Activated T-helper 17 cell treated with anti-CD3 and anti-CD28 coated beads, Interleukin-2, amount 50 U/mL, for 72 hours (primary cell): ENCODE results near the gene ZNF783. TPM values are rescaled to one million over a fixed set of nuclear protein-coding genes. Genes with fewer than 3 reads are reported as not detected.
"Not testable (repeated sequence)": the region's sequence is repeated elsewhere in the genome, so short reads cannot be mapped to it uniquely, and the experiment has no call there.

Source experiments
- ATAC-seq: fragments of 150-1000 bp; cut with Tn5 transposase; replicated peaks from 2 replicates; pipeline ENCODE4 v1.10.0; 2021; ENCODE audit warnings: mild to moderate bottlenecking, moderate library complexity
- H3K27ac Mint-ChIP-seq: one replicate; pipeline ENCODE4 v1.8.0; 2022; ENCODE audit warnings: mixed read lengths
- H3K27me3 Mint-ChIP-seq: one replicate; pipeline ENCODE4 v1.8.0; 2022; ENCODE audit warnings: mixed read lengths
- H3K36me3 Mint-ChIP-seq: one replicate; pipeline ENCODE4 v1.8.0; 2022; ENCODE audit warnings: low read depth, mild to moderate bottlenecking, mixed read lengths
- H3K4me1 Mint-ChIP-seq: one replicate; pipeline ENCODE4 v1.8.0; 2022; ENCODE audit warnings: mixed read lengths
- H3K4me3 Mint-ChIP-seq: one replicate; pipeline ENCODE4 v1.8.0; 2022; ENCODE audit warnings: mild to moderate bottlenecking, mixed read lengths
- H3K9me3 Mint-ChIP-seq: one replicate; pipeline ENCODE4 v1.8.0; 2022; ENCODE audit warnings: mixed read lengths
- total RNA-seq, 2 donors: library from RNA; stranded (reverse); gene quantifications; one replicate each; pipeline ENCODE4 v1.2.3, GENCODE V29; 2022

ZNF783 gene
- total RNA-seq, 2 donors from 2014 or later, result 12.7 to 17.3 TPM

DNA sequence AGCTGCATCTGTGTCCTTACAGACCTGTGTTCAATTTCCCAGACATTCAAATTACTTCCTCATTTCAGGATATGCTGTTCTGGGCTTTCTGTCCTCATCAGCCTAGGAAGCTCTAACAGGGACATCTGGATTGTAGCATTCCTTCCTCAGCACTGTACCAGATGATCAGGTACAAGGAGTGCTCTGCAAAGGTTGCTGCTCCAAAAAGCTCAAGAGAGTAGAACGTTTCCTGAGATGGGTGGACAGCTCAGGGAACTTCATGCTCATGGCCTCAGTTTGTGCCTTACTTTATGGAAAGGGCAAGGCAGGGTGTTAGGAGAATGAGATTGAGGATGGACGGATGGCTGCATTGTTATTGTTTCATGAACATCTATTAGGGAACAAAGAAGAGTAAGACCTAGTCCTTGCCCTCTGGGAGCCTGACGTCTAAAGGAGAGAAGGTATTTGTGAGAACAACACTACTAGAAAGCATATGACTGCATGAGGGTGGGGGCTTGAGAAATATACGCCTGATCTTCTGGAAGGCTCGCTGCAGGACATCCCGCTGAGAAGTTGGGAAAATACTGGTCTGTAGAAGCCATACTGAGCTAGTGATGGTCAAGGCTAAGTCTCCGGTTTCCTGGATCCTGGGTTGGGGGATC is 33.0 kb upstream of the ZNF783 start:
- H3K4me1 Mint-ChIP-seq, result peaks cover 6% of the 10 kb centered on the region
- peaks cover 21% of the 10 kb centered on the region for H3K36me3 Mint-ChIP-seq
- peak; percentile 1 for ATAC-seq
- H3K27me3 Mint-ChIP-seq, result peaks cover 12% of the 10 kb centered on the region
- no peaks in the 10 kb centered on the region for H3K9me3 Mint-ChIP-seq
- H3K4me3 Mint-ChIP-seq, result no peak overlapping the region
- peak overlapping the region; percentile 29 for H3K27ac Mint-ChIP-seq

- Mint-ChIP-seq H3K27me3 (peaks cover 14% of the 10 kb centered on the region), H3K27ac (peak overlapping the region; percentile 29)
- ATAC-seq, result peak; percentile 6
Measured at GRCh38 chr7:149229526-149229925, 32.5 kb upstream of the ZNF783 start.

GRCh38 chr7:149232362-149232761 is 29.6 kb upstream of the ZNF783 start:
- peaks cover 6% of the 10 kb centered on the region for H3K4me1 Mint-ChIP-seq
- H3K27ac Mint-ChIP-seq, result no peak overlapping the region
- peaks cover 21% of the 10 kb centered on the region for H3K27me3 Mint-ChIP-seq
- H3K4me3 Mint-ChIP-seq, result no peak overlapping the region
- H3K9me3 Mint-ChIP-seq, result no peaks in the 10 kb centered on the region
- H3K36me3 Mint-ChIP-seq, result no peaks in the 10 kb centered on the region
- ATAC-seq, result no peak

More at GRCh38 chr7:149229526-149229925, 32.5 kb upstream of the ZNF783 start:
- Mint-ChIP-seq H3K36me3 (peaks cover 21% of the 10 kb centered on the region), H3K9me3 (no peaks in the 10 kb centered on the region), H3K4me1 (peaks cover 6% of the 10 kb centered on the region), H3K4me3 (no peak overlapping the region)

DNA sequence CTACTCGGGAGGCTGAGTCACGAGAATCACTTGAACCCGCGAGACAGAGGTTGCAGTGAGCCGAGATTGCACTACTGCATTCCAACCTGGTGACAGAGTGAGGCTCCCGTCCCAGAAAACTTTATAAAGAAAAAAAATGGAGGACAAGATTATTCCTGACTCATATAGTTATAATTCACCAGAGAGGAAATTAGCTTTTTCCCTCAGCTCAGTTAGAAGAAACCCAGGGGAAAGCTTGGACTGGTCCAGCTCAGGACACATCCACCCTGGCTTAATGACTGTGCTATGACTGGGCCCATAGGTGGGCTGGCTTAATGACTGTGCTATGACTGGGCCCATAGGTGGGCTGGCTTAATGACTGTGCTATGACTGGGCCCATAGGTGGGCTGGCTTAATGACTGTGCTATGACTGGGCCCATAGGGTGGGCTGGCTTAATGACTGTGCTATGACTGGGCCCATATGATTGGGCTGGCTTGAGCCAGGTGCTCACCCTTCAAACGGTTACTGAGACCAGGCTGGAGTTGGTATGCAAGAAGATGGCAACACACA is 28.3 kb upstream of the ZNF783 start:
- Mint-ChIP-seq H3K27me3 (peaks cover 21% of the 10 kb centered on the region), H3K4me1 (peaks cover 13% of the 10 kb centered on the region)
- H3K36me3 Mint-ChIP-seq, H3K4me3 Mint-ChIP-seq, H3K27ac Mint-ChIP-seq, H3K9me3 Mint-ChIP-seq: not testable (repeated sequence)
- ATAC-seq, result peak; percentile 33

DNA sequence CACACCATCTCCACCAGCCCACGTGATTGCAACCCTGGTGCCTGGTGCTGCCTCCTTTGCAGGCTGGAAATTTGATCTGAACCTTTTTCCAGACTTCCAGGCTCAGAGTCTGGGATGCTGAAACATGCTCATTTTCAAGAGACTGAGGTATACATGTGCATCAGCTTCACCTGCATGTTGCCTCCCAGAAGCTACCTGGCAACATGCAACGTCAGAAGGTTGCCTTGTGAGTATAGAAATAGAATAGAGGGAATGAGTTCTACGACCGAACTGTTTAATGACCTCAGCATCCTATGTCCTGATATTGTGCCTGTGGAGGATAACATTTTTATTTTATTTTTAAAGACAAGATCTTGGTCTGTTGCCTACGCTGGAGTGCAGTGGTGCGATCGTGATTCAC is 24.5 kb upstream of the ZNF783 start:
- Mint-ChIP-seq H3K9me3 (peaks cover under 1% of the 10 kb centered on the region), H3K4me3 (no peak overlapping the region), H3K27me3 (peaks cover 18% of the 10 kb centered on the region)

DNA sequence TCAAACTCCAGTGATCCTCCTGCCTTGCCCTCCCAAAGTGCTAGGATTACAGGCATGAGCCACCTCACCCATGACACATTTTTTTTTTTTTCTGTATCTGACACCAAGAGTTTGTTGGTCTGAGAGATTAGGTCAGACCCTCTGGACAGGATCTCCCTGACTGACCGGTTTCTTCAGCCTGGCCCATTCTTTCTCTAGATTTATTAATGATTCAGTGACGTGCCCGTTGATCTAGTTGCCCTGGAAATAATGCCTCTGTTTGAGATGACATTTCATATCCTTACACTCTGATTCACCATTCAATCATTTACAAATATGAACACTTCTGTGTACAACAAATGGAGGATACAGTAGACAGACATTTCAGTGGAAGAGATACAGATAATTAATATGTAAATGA is 23.9 kb upstream of the ZNF783 start:
- H3K9me3 Mint-ChIP-seq, result peaks cover 3% of the 10 kb centered on the region
- peaks cover 18% of the 10 kb centered on the region for H3K4me1 Mint-ChIP-seq
- peak overlapping the region; percentile 93 for H3K4me3 Mint-ChIP-seq
- peak overlapping the region; percentile 81 for H3K27ac Mint-ChIP-seq
- peaks cover 12% of the 10 kb centered on the region for H3K27me3 Mint-ChIP-seq
- ATAC-seq, result peak; percentile 36
- H3K36me3 Mint-ChIP-seq, result peaks cover 22% of the 10 kb centered on the region

More for the DNA sequence above, 24.5 kb upstream of the ZNF783 start:
- Mint-ChIP-seq H3K36me3 (peaks cover 17% of the 10 kb centered on the region), H3K4me1 (peaks cover 14% of the 10 kb centered on the region), H3K27ac (peak overlapping the region; percentile 81)
- ATAC-seq, result no peak

GRCh38 chr7:149239345-149240143 is 22.5 kb upstream of the ZNF783 start, which contains the start of gene ZNF212:
Gene ZNF212 (plus strand): TSS chr7:149239651. CDS start chr7:149239779, 128 bp downstream.
- peaks cover 3% of the 10 kb centered on the region for H3K9me3 Mint-ChIP-seq
- peak; percentile 95 for ATAC-seq
- H3K36me3 Mint-ChIP-seq, result peaks cover 23% of the 10 kb centered on the region
- H3K27ac Mint-ChIP-seq, result peak within 1 kb of the TSS; percentile 81
- peaks cover 19% of the 10 kb centered on the region for H3K4me1 Mint-ChIP-seq
- peaks cover 6% of the 10 kb centered on the region for H3K27me3 Mint-ChIP-seq
- peak within 1 kb of the TSS; percentile 93 for H3K4me3 Mint-ChIP-seq

DNA sequence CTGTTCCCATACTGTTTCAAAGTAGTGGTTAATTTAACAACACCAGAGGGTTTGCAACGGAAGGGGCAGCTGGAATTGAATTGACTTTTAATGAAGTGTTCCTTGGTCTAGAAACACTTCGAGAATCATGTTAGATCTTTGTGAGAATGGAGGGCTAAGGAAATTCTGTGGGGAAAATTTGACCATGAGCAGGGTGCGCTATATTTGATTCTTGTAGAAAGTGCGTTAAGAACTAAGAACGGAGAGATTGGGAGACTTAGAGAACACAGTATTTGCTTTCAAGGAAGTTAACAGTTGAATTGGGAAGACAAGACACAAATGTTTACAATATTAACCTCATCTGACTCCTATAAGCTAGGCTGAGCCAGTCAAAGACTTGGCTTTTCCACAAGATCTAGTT is 21.4 kb upstream of the ZNF783 start:
- H3K27ac Mint-ChIP-seq, result peak overlapping the region; percentile 81
- H3K4me1 Mint-ChIP-seq, result peaks cover 25% of the 10 kb centered on the region
- H3K4me3 Mint-ChIP-seq, result peak overlapping the region; percentile 93
- H3K9me3 Mint-ChIP-seq, result peaks cover 3% of the 10 kb centered on the region
- peaks cover 6% of the 10 kb centered on the region for H3K27me3 Mint-ChIP-seq
- no peak for ATAC-seq
- peaks cover 26% of the 10 kb centered on the region for H3K36me3 Mint-ChIP-seq

- peak overlapping the region; percentile 93 for H3K4me3 Mint-ChIP-seq
- peaks cover 35% of the 10 kb centered on the region for H3K36me3 Mint-ChIP-seq
- H3K27ac Mint-ChIP-seq, result peak overlapping the region; percentile 48
- H3K4me1 Mint-ChIP-seq, result peaks cover 31% of the 10 kb centered on the region
- peaks cover 3% of the 10 kb centered on the region for H3K27me3 Mint-ChIP-seq
- peaks cover 3% of the 10 kb centered on the region for H3K9me3 Mint-ChIP-seq
- no peak for ATAC-seq
Measured at GRCh38 chr7:149241696-149242095, 20.3 kb upstream of the ZNF783 start.

DNA sequence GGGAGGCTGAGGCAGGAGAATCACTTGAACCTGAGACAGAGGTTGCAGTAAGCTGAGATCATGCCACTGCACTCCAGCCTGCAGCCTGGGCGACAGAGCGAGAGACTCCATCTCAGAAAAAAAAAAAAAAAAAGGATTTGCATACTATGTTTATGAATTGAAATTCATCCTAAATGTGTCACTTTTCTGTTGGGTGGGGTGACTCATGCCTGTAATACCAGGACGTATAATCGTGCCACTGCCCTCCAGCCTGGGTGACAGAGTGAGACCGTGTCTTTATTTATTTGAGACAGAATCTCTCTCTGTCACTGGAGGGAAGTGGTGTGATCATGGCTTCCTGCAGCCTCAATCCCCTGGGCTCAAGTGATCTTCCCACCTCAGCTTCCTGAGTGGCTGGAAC is 16.8 kb upstream of the ZNF783 start:
- peak; percentile 83 for ATAC-seq
- Mint-ChIP-seq H3K4me1 (peaks cover 44% of the 10 kb centered on the region), H3K36me3 (peaks cover 65% of the 10 kb centered on the region), H3K9me3 (peaks cover 3% of the 10 kb centered on the region), H3K27ac (peak overlapping the region; percentile 99), H3K27me3 (no peaks in the 10 kb centered on the region), H3K4me3 (peak overlapping the region; percentile 82)

DNA sequence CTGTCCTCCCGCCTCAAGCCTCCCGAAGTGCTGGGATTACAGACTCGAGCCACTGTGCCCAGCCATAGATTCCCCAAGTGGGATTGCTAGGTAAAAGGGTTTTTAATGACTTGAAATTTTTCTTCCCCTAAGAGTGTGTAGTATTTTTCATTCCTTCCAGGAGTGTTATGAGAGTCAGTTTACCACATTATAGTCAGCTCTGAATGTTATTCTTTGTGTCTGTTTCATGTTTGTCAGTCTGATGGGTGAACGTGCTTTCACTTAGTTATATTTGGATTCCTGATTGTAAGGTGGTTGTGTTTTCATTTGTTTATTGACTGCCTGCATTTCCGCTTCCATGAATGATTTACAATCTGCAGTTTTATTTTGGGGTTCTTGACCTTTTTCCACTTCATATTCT is 16.3 kb upstream of the ZNF783 start:
- H3K36me3 Mint-ChIP-seq, result peaks cover 65% of the 10 kb centered on the region
- H3K4me3 Mint-ChIP-seq, result peak overlapping the region; percentile 82
- H3K9me3 Mint-ChIP-seq, result peaks cover 3% of the 10 kb centered on the region
- peak overlapping the region; percentile 99 for H3K27ac Mint-ChIP-seq
- no peaks in the 10 kb centered on the region for H3K27me3 Mint-ChIP-seq
- peaks cover 39% of the 10 kb centered on the region for H3K4me1 Mint-ChIP-seq
- ATAC-seq, result peak; percentile 70

DNA sequence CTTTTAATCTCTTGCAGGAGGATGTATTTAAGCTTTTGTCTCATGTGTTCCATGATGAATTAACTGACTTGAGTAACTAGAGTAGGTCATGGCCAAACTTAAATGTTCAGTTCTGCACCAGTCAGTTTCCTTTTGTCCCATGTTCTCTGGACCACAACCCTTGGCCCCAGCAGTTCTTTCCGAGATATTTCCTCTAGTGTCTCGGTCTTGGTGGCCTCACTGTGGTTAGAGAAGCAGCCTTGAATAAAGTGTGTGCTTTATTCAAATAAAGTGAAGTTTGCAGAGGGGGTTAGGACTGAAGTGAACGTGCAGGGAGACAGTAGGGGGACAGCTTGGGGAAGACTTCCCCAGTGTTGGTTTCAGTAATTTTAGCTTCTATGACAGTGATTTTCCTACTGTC is 13.2 kb upstream of the ZNF783 start:
- H3K4me3 Mint-ChIP-seq, result peak overlapping the region; percentile 82
- peak overlapping the region; percentile 99 for H3K27ac Mint-ChIP-seq
- peak; percentile 55 for ATAC-seq
- peaks cover 33% of the 10 kb centered on the region for H3K4me1 Mint-ChIP-seq
- no peaks in the 10 kb centered on the region for H3K9me3 Mint-ChIP-seq
- H3K36me3 Mint-ChIP-seq, result peaks cover 82% of the 10 kb centered on the region
- no peaks in the 10 kb centered on the region for H3K27me3 Mint-ChIP-seq

DNA sequence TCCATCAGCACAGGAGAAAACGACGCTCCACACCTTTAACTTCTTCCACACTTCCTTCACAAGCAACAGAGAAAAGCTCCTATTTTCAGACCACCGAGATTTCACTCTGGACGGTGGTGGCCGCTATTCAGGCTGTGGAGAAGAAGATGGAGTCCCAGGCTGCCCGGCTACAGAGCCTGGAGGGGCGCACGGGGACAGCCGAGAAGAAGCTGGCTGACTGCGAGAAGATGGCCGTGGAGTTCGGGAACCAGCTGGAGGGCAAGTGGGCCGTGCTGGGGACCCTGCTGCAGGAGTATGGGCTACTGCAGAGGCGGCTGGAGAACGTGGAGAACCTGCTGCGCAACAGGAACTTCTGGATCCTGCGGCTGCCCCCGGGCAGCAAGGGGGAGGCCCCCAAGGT is 11.8 kb upstream of the ZNF783 start:
- peaks cover 29% of the 10 kb centered on the region for H3K4me1 Mint-ChIP-seq
- ATAC-seq, H3K27me3 Mint-ChIP-seq, H3K9me3 Mint-ChIP-seq, H3K4me3 Mint-ChIP-seq: not testable (repeated sequence)
- peaks cover 88% of the 10 kb centered on the region for H3K36me3 Mint-ChIP-seq
- peak overlapping the region; percentile 5 for H3K27ac Mint-ChIP-seq

- Mint-ChIP-seq H3K4me1 (peaks cover 20% of the 10 kb centered on the region), H3K36me3 (peaks cover 86% of the 10 kb centered on the region), H3K27ac (peak overlapping the region; percentile 13)
- not testable (repeated sequence) for H3K9me3 Mint-ChIP-seq, H3K4me3 Mint-ChIP-seq, H3K27me3 Mint-ChIP-seq, ATAC-seq
Measured at GRCh38 chr7:149251518-149251917, 10.5 kb upstream of the ZNF783 start.
